ENCODE results near the gene MED13L. TPM values are rescaled to one million over a fixed set of nuclear protein-coding genes. Genes with fewer than 3 reads are reported as not detected.

The MED13L gene
- total and polyA plus RNA-seq, 2 of the 8 experiments (the other 6 are each of a cell fraction or from before 2014, with no cell fraction given): 15.9 to 51.7 TPM

DNA sequence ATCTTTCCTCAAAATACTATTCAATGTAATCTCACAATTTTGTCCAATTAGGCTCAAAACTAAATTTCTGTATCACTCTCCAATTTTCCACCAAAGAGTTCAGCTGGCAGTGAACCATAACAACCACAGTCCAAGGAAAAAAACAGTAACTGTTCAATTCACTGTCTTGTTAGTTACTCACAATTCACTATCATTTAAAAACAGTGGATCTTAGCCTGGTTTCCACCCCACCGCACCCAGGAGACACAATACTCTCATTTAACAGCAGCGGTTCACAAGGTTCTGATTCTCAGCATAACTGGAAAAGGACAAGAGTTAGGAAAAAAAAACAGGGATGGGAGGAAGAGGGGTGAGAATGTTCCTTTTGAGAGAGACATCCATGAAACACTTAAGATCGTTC, 40.5 kb downstream of the MED13L start:
- no peaks in the 10 kb centered on the region for H3K23me2 ChIP-seq (ENCODE audit: low read depth, low read length)
- no peak overlapping the region for H2BK120ac ChIP-seq (replicated peaks; ENCODE audit: low read depth, low read length)
- peaks cover 0 to 2% (median 0%) of the 10 kb centered on the region in 4 experiments; a peak in 2 of 7 replicates for H3K4me1 ChIP-seq (replicated peaks in 1 of 4; ENCODE audit: control insufficient read depth in 3 of 4, insufficient read depth in 4 of 4, low read length in 3 of 4)
- DNase-seq (ENCODE audit: low read depth in 1 of 2, low spot score in 2 of 2): no peak
- no peak overlapping the region for H2AK5ac ChIP-seq (ENCODE audit: low read depth, low read length)
- CTCF ChIA-PET (ENCODE audit: partially characterized antibody): interaction anchor here (0.7 to 2.3 kb wide), 13 partner anchors 8 to 284 kb away, joined by 3 to 13 read pairs (median 3); no protein-coding TSS in a partner anchor
- H4K20me1 ChIP-seq (replicated peaks in 1 of 2; ENCODE audit: control insufficient read depth in 1 of 2, insufficient read depth in 2 of 2, low read length in 2 of 2): peaks cover 0 to 2% of the 10 kb centered on the region in 2 experiments
- H3K79me2 ChIP-seq (ENCODE audit: control insufficient read depth in 1 of 2, insufficient read depth in 2 of 2, low read length in 2 of 2): peaks cover 3 to 84% of the 10 kb centered on the region in 2 experiments; a peak in 3 of 4 replicates
- H4K8ac ChIP-seq (ENCODE audit: extremely low read depth, insufficient read depth, low read length): no peak overlapping the region
- no peak overlapping the region for H2BK20ac ChIP-seq (ENCODE audit: low read length)
- H4K5ac ChIP-seq (ENCODE audit: insufficient read length, low read depth, low read length): no peak overlapping the region
- TF ChIP-seq HDAC2 (IDR thresholded peaks at IDR 0.05; ENCODE audit: borderline replicate concordance in 1 of 2, low read depth in 2 of 2, low read length in 2 of 2) (no peak), CEBPB (IDR thresholded peaks at IDR 0.05; ENCODE audit: low read depth, low read length) (no peak), CHD2 (IDR thresholded peaks at IDR 0.05; ENCODE audit: low read length) (no peak), RXRA (IDR thresholded peaks at IDR 0.05; ENCODE audit: insufficient read depth, low read depth, low read length) (no peak), CTBP2 (IDR thresholded peaks at IDR 0.05; ENCODE audit: borderline replicate concordance, insufficient read depth, insufficient read length, low read length) (no peak), PHF8 (conservative IDR thresholded peaks at IDR 0.05; ENCODE audit: low read depth, low read length) (no peak), POLR2A (IDR thresholded peaks at IDR 0.05; ENCODE audit: control extremely low read depth in 1 of 2, low read depth in 2 of 2, low read length in 2 of 2) (no peak), SUZ12 (IDR thresholded peaks at IDR 0.05; ENCODE audit: low read length) (no peak), FOSL1 (IDR thresholded peaks at IDR 0.05; ENCODE audit: insufficient read depth, low read depth, low read length) (no peak), KDM5A (IDR thresholded peaks at IDR 0.05; ENCODE audit: low read length) (no peak), SP1 (IDR thresholded peaks at IDR 0.05; ENCODE audit: low read depth, low read length) (no peak), SRF (IDR thresholded peaks at IDR 0.05; ENCODE audit: low read depth, low read length) (no peak), KDM1A (IDR thresholded peaks at IDR 0.05; ENCODE audit: borderline replicate concordance, low read length) (no peak)
- TF ChIP-seq, protein P1, sequence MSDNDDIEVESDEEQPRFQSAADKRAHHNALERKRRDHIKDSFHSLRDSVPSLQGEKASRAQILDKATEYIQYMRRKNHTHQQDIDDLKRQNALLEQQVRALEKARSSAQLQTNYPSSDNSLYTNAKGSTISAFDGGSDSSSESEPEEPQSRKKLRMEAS (IDR thresholded peaks at IDR 0.05): no peak
- 0 out of 2 replicates have a peak, but pooled peaks cover 2% of the 10 kb centered on the region for H3K79me1 ChIP-seq (ENCODE audit: low read depth, low read length)
- H3K4me3 ChIP-seq (ENCODE audit: extremely low read depth in 1 of 4, insufficient read depth in 2 of 4, low read depth in 3 of 4, low read length in 4 of 4): no peak overlapping the region
- H3K56ac ChIP-seq (replicated peaks; ENCODE audit: insufficient read length, low read depth, low read length): no peak overlapping the region
- H3K18ac ChIP-seq (ENCODE audit: extremely low read depth, low read length): no peak overlapping the region
- no peak overlapping the region for H3K14ac ChIP-seq (ENCODE audit: insufficient read length)
- no peaks in the 10 kb centered on the region; a peak in 1 of 8 replicates for H3K36me3 ChIP-seq (ENCODE audit: control insufficient read depth in 2 of 4, insufficient read depth in 4 of 4, low read length in 3 of 4)
- no peak overlapping the region for H2BK12ac ChIP-seq (ENCODE audit: low read depth, low read length)
- H2BK15ac ChIP-seq (ENCODE audit: low read length): no peak overlapping the region
- H3K23ac ChIP-seq (ENCODE audit: insufficient read length): no peak overlapping the region
- POLR2A ChIA-PET (ENCODE audit: partially characterized antibody): interaction anchor here (1.4 kb wide), 1 partner anchor 8 kb away, joined by 4 read pairs; no protein-coding TSS in a partner anchor
- no peak overlapping the region for H3K4ac ChIP-seq (replicated peaks; ENCODE audit: insufficient read length, low read depth, low read length)
- no peak overlapping the region for H3K27ac ChIP-seq (ENCODE audit: low read depth, low read length)
- H3K4me2 ChIP-seq (ENCODE audit: insufficient read depth in 1 of 2, low read depth in 2 of 2, low read length in 2 of 2): no peak overlapping the region
- no peak overlapping the region for H4K91ac ChIP-seq (replicated peaks; ENCODE audit: insufficient read length, low read length)
- H3K9ac ChIP-seq (replicated peaks in 1 of 4; ENCODE audit: extremely low read depth in 1 of 4, low read depth in 3 of 4, low read length in 3 of 4): no peak overlapping the region
- H3K27me3 ChIP-seq (replicated peaks in 1 of 4; ENCODE audit: control insufficient read depth in 3 of 4, extremely low read depth in 1 of 4, insufficient read depth in 3 of 4, low read length in 3 of 4): no peaks in the 10 kb centered on the region
- 97% methylated on average over 3 of the region's 3 CpGs; no CpG with 5 or more reads in 1 of the 2 experiments for WGBS, 2 experiments (ENCODE audit: extremely low coverage in 1 of 2, insufficient coverage in 1 of 2, insufficient read length in 1 of 2, insufficient replicate concordance in 2 of 2, low coverage in 1 of 2, low lambda C conversion rate in 2 of 2, missing lambda C conversion rate in 1 of 2)
- no peak overlapping the region for H2AFZ ChIP-seq (ENCODE audit: low read length)
- no peak for FAIRE-seq
- H3K9me3 ChIP-seq (ENCODE audit: insufficient read depth in 2 of 2, low read depth in 1 of 2, low read length in 1 of 2): no peaks in the 10 kb centered on the region
- no peak overlapping the region for H2BK5ac ChIP-seq (ENCODE audit: low read depth, low read length)
